Hepatocyte (in vitro differentiated cells): Measurements from ENCODE around the gene RABAC1. TPM values are rescaled to one million over a fixed set of nuclear protein-coding genes. Genes with fewer than 3 reads are reported as not detected.

Source experiments
- DNase-seq: peaks from one replicate; pipeline ENCODE4 v3.0.0-alpha.2; 2016; ENCODE audit warnings: low spot score
- H2AFZ ChIP-seq: fragments of 200-600 bp; sonication (generic); 2 replicates; pipeline ENCODE4 v1.6.0; 2016; ENCODE audit warnings: antibody characterized with exemption, mild to moderate bottlenecking
- H3K27ac ChIP-seq: fragments of 200-600 bp; sonication (generic); 2 replicates; pipeline ENCODE4 v1.5.1; 2016; ENCODE audit warnings: mild to moderate bottlenecking
- H3K27me3 ChIP-seq: fragments of 200-600 bp; sonication (generic); 2 replicates; pipeline ENCODE4 v1.6.1; 2016
- H3K36me3 ChIP-seq: fragments of 200-600 bp; sonication (generic); replicated peaks from 2 replicates; pipeline ENCODE4 v1.5.1; 2016; ENCODE audit warnings: low read depth; ENCODE audit not compliant: insufficient read depth
- H3K4me1 ChIP-seq: fragments of 200-600 bp; sonication (generic); 2 replicates; pipeline ENCODE4 v1.5.1; 2016; ENCODE audit warnings: mild to moderate bottlenecking, moderate library complexity; ENCODE audit not compliant: insufficient read depth
- H3K4me2 ChIP-seq: fragments of 200-600 bp; sonication (generic); 2 replicates; pipeline ENCODE4 v1.6.0; 2016
- H3K4me3 ChIP-seq: fragments of 200-600 bp; sonication (generic); 2 replicates; pipeline ENCODE4 v1.5.1; 2016; ENCODE audit warnings: mild to moderate bottlenecking
- H3K79me2 ChIP-seq: fragments of 200-600 bp; sonication (generic); 2 replicates; pipeline ENCODE4 v1.6.0; 2017; ENCODE audit warnings: mild to moderate bottlenecking
- H3K9me2 ChIP-seq: fragments of 200-600 bp; sonication (generic); replicated peaks from 2 replicates; pipeline ENCODE4 v1.6.0; 2017; ENCODE audit warnings: mild to moderate bottlenecking; ENCODE audit not compliant: insufficient read depth
- H3K9me3 ChIP-seq: fragments of 200-600 bp; sonication (generic); 2 replicates; pipeline ENCODE4 v1.5.1; 2016; ENCODE audit warnings: low read depth, mild to moderate bottlenecking
- H4K20me1 ChIP-seq: fragments of 200-600 bp; sonication (generic); 2 replicates; pipeline ENCODE4 v1.6.0; 2016; ENCODE audit warnings: mild to moderate bottlenecking; ENCODE audit not compliant: insufficient read depth, poor library complexity, severe bottlenecking
- CTCF ChIP-seq: fragments of 200-600 bp; sonication (generic); IDR thresholded peaks from 2 replicates; pipeline ENCODE4 v1.5.1; 2016; ENCODE audit warnings: antibody characterized with exemption, mild to moderate bottlenecking; ENCODE audit not compliant: poor library complexity
- EZH2 ChIP-seq: fragments of 200-600 bp; sonication (generic); IDR thresholded peaks from 2 replicates; pipeline ENCODE4 v1.6.1; 2016; ENCODE audit warnings: antibody characterized with exemption, mild to moderate bottlenecking, borderline replicate concordance
- EZH2phosphoT487 ChIP-seq: fragments of 200-600 bp; sonication (generic); IDR thresholded peaks from one replicate; pipeline ENCODE4 v1.6.1; 2018; ENCODE audit warnings: antibody characterized with exemption, mild to moderate bottlenecking, low read depth, moderate library complexity; ENCODE audit not compliant: unreplicated experiment, severe bottlenecking
- WGBS: methylation state at CpG from one replicate; pipeline ENCODE4 v1.1.6; 2016; ENCODE audit warnings: low lambda C conversion rate; ENCODE audit errors: missing lambda C conversion rate; 5-methylcytosine and 5-hydroxymethylcytosine counted together
- polyA plus RNA-seq: library from polyadenylated mRNA; unstranded; fragments of >200 nt; fragmentation: Nextera tagmentation; extraction: Ambion mirVana; gene quantifications from 2 replicates; pipeline ENCODE4 v1.2.1, GENCODE V29; 2016
- total RNA-seq: library from RNA; depleted of rRNA; stranded (reverse); fragments of >200 nt; gene quantifications from 2 replicates; pipeline ENCODE4 v1.2.3, GENCODE V29; 2014

The RABAC1 gene
- total and polyA plus RNA-seq, 2 experiments from 2014 or later, result 203 to 395 TPM

DNA sequence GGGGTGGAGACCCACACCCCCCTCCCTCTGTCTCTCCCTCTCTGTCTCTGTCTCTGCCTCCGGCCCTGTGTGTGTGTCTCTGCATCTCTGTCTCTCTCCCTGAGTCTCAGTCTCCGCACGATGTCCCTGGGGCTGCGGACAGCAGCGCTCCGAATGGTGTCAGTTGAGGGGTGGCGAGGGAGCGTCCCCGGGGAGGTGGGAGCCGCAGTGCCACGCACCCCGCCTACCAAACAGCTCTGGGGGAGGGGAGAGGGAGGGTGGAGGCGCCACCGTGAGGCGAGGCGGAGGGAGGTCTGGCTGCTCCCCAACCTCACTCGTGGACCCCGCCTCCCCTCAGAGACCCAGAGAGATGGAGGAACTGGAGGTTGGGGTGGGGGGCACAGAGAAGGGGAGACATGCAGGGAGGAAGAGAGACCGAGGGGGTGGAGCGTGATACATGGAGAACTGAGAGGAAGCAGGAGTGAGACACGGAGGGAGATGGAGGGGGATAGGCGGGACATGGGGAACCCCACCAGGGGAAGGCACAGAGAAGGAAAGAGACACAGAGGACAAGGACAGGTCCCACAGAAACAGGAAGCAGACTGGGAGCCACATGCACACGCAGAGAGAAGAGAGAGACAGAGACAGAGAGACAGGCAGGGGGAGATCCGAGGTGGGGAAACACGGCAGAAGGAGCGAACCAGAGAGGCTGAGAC is 38.1 kb downstream of the RABAC1 start:
- TF ChIP-seq CTCF (no peak), EZH2 (no peak), EZH2phosphoT487 (no peak)
- Histone ChIP-seq H3K4me2 (no peak overlapping the region), H3K4me1 (no peaks in the 10 kb centered on the region), H2AFZ (no peak overlapping the region), H3K27ac (no peak overlapping the region), H3K36me3 (no peaks in the 10 kb centered on the region), H3K4me3 (no peak overlapping the region), H3K79me2 (no peaks in the 10 kb centered on the region), H3K9me3 (no peaks in the 10 kb centered on the region), H4K20me1 (no peaks in the 10 kb centered on the region), H3K9me2 (no peaks in the 10 kb centered on the region), H3K27me3 (peaks cover 74% of the 10 kb centered on the region)
- 38% methylated on average over 18 of the region's 26 CpGs for WGBS
- DNase-seq, result no peak

DNA sequence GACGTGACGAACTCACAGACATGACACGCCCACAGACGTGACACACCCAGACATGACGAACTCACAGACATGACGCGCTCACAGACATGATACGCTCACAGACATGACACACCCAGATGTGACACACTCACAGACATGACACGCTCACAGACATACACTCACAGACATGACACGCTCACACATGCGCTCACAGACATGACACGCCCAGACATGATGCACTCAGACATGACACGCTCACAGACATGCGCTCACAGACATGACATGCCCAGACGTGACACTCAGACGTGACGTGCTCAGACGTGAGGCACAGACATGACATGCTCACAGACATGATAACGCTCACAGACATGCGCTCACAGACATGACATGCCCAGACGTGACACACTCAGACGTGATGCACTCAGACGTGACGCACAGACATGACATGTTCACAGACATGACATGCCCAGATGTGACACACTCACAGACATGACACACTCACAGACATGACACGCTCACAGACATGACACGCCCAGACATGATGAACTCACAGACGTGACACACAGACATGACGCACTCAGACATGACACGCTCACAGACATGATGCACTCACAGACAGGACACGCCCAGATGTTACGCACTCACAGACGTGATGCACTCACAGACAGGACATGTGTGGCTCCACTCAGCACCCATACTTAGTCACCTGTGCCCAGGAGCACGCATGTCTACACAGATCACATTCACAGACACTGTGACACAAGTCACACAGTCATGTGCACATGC is 39.0 kb downstream of the RABAC1 start:
- Histone ChIP-seq H3K4me2 (no peak overlapping the region), H3K4me1 (no peaks in the 10 kb centered on the region), H3K4me3 (no peak overlapping the region), H4K20me1 (no peaks in the 10 kb centered on the region), H3K27ac (no peak overlapping the region), H3K79me2 (no peaks in the 10 kb centered on the region), H3K27me3 (peaks cover 74% of the 10 kb centered on the region), H3K9me3 (no peaks in the 10 kb centered on the region), H3K9me2 (no peaks in the 10 kb centered on the region), H3K36me3 (no peaks in the 10 kb centered on the region), H2AFZ (no peak overlapping the region)
- TF ChIP-seq EZH2phosphoT487 (no peak), CTCF (no peak), EZH2 (no peak)
- DNase-seq, result no peak
- WGBS, result 93% methylated on average over 33 of the region's 33 CpGs

DNA sequence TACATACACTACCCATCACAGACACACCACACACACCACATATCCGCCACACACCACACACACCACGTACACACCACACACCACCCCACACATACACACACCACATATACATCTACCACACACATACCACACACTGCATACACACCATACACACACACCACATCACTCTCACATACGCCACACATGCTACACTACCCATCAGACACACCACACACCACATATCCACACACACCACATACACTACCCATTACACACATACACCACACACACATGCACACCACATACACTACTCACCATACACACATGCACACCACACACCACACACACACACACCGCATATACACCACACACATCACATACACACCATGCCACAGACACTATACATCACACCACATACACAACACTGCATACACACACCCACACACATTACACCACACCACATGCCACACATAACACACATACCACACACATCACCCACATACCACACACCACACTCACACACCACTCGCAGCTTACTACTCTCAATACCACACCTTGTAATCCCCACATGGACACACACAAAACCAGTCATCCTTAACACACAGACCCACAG is 40.4 kb downstream of the RABAC1 start:
- H4K20me1 ChIP-seq, result no peaks in the 10 kb centered on the region
- no peak for DNase-seq
- no peak overlapping the region for H2AFZ ChIP-seq
- H3K9me3 ChIP-seq, result no peaks in the 10 kb centered on the region
- H3K79me2 ChIP-seq, result no peaks in the 10 kb centered on the region
- no peak overlapping the region for H3K27ac ChIP-seq
- H3K4me3 ChIP-seq, result no peak overlapping the region
- H3K4me1 ChIP-seq, result no peaks in the 10 kb centered on the region
- H3K27me3 ChIP-seq, result peaks cover 69% of the 10 kb centered on the region
- no peak overlapping the region for H3K4me2 ChIP-seq
- no peaks in the 10 kb centered on the region for H3K9me2 ChIP-seq
- H3K36me3 ChIP-seq, result no peaks in the 10 kb centered on the region
- 90% methylated on average over 5 of the region's 5 CpGs for WGBS
- TF ChIP-seq EZH2, result no peak
- TF ChIP-seq CTCF, result no peak
- no peak for TF ChIP-seq EZH2phosphoT487
